Measurements from ENCODE around the gene TFRC. TPM values are rescaled to one million over a fixed set of nuclear protein-coding genes. Genes with fewer than 3 reads are reported as not detected.

Gene TFRC
- total RNA-seq, 1 experiment from 2014 or later = 336 TPM

DNA sequence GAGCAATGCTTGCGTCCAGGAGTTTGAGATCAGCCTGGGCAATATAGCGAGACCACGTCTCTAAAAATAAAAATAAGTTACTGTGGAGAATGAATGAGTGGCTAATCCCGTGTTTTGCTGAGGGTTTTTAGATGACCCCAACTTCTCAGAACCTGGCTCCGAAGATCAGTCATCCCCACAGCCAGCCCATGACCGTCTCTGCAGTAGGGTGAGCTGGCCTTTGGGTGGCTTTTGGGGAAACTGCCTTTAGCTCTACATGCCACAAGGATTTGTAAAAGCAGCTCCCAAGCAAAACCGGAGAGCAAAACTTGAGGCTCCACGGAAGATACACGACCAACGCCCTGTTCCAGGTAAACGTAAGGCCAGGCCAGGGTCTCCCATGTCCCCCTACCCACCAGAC lies 39.2 kb upstream of the TFRC start:
- no peak for DNase-seq (ENCODE audit: low spot score)
- ChIA-PET CTCF (no interaction called here), POLR2A (ENCODE audit: low non-redundant PET) (interaction anchor here (0.6 kb wide), 1 partner anchor 201 kb away, joined by 3 read pairs; no protein-coding TSS in a partner anchor)
- Histone ChIP-seq H3K27ac (ENCODE audit: low read depth, low read length, poor library complexity, severe bottlenecking) (no peak overlapping the region), H3K4me1 (ENCODE audit: insufficient read depth, low read length, poor library complexity, severe bottlenecking) (no peaks in the 10 kb centered on the region), H3K36me3 (ENCODE audit: insufficient read depth, low read length, poor library complexity, severe bottlenecking) (no peaks in the 10 kb centered on the region), H3K4me3 (ENCODE audit: low read depth, low read length, poor library complexity, severe bottlenecking) (no peak overlapping the region), H3K27me3 (replicated peaks; ENCODE audit: insufficient read depth, low read depth, low read length, poor library complexity) (no peaks in the 10 kb centered on the region), H3K9me3 (ENCODE audit: low read depth, low read length, poor library complexity, severe bottlenecking) (no peaks in the 10 kb centered on the region)
- no peak for TF ChIP-seq EZH2 (IDR thresholded peaks at IDR 0.05; ENCODE audit: borderline replicate concordance, low read depth, low read length, poor library complexity, severe bottlenecking)
- TF ChIP-seq, protein P1, sequence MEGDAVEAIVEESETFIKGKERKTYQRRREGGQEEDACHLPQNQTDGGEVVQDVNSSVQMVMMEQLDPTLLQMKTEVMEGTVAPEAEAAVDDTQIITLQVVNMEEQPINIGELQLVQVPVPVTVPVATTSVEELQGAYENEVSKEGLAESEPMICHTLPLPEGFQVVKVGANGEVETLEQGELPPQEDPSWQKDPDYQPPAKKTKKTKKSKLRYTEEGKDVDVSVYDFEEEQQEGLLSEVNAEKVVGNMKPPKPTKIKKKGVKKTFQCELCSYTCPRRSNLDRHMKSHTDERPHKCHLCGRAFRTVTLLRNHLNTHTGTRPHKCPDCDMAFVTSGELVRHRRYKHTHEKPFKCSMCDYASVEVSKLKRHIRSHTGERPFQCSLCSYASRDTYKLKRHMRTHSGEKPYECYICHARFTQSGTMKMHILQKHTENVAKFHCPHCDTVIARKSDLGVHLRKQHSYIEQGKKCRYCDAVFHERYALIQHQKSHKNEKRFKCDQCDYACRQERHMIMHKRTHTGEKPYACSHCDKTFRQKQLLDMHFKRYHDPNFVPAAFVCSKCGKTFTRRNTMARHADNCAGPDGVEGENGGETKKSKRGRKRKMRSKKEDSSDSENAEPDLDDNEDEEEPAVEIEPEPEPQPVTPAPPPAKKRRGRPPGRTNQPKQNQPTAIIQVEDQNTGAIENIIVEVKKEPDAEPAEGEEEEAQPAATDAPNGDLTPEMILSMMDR (conservative IDR thresholded peaks at IDR 0.05; ENCODE audit: low read depth, low read length) = no peak
- BruUV-seq (replicated peaks) = no TSS peak
- intact Hi-C loops (cut with micrococcal nuclease; ENCODE audit: unreplicated experiment) = no loop called here

DNA sequence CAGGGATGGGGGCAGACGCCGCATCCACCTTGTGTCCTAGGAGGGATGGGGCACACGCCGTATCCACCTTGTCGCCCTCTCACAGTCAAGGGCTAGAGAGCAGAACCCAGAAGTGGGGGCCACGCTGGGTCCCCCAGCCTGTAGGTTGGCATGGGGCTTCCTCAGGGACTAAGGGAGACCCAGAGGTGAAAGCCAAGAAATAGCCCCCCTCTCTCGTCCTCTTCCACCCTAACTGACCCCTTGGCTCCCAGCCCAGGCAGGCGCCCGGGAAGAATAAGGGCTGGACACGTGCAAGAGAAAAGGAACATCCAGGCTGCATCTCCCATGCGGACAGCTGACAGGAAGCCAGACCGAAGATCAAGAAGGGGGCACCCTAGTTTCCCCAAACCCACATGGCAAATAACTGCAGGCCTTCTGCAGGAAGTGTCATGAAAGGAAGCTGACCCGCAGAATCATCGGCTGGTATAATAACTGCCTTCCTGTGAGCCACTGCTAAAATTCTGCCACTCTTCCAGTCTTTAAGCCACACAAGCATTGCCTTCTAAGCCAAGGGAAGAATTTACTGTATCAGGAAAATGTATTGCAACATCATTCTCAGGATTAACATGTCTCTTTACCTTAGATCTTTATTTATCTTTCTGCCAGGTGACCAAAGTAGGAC lies 38.5 kb upstream of the TFRC start:
- BruUV-seq (replicated peaks) = no TSS peak
- H3K4me1 ChIP-seq (ENCODE audit: insufficient read depth, low read length, poor library complexity, severe bottlenecking) = no peaks in the 10 kb centered on the region
- no peaks in the 10 kb centered on the region for H3K27me3 ChIP-seq (replicated peaks; ENCODE audit: insufficient read depth, low read depth, low read length, poor library complexity)
- no peaks in the 10 kb centered on the region for H3K36me3 ChIP-seq (ENCODE audit: insufficient read depth, low read length, poor library complexity, severe bottlenecking)
- no peaks in the 10 kb centered on the region for H3K9me3 ChIP-seq (ENCODE audit: low read depth, low read length, poor library complexity, severe bottlenecking)
- no peak for DNase-seq (ENCODE audit: low spot score)
- H3K27ac ChIP-seq (ENCODE audit: low read depth, low read length, poor library complexity, severe bottlenecking) = no peak overlapping the region
- H3K4me3 ChIP-seq (ENCODE audit: low read depth, low read length, poor library complexity, severe bottlenecking) = no peak overlapping the region
- intact Hi-C loops (cut with micrococcal nuclease; ENCODE audit: unreplicated experiment) = no loop called here
- TF ChIP-seq EZH2 (IDR thresholded peaks at IDR 0.05; ENCODE audit: borderline replicate concordance, low read depth, low read length, poor library complexity, severe bottlenecking) = no peak
- TF ChIP-seq, protein P1 (conservative IDR thresholded peaks at IDR 0.05; ENCODE audit: low read depth, low read length) = no peak
- ChIA-PET POLR2A (ENCODE audit: low non-redundant PET) (no interaction called here), CTCF (no interaction called here)

DNA sequence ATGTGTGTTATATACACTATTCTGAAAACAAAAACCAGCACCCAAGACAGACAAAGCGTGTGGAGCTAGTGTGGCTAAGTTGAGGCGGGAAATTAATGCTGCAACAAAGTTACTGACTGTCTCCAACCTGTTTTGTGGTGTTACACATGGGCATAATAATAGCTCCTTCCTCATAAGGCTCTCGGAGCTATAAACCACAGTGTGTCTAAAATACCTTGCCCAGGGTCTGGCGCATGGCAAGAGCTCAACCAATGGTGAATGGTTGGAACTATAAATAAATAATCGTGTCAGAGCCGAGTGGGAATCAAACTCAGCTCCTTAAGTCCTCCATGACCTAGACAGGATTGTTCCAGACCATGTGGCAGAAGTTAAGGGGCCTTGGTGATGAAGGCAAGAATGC lies 35.9 kb upstream of the TFRC start:
- ChIA-PET CTCF (no interaction called here), POLR2A (ENCODE audit: low non-redundant PET) (no interaction called here)
- no peaks in the 10 kb centered on the region for H3K4me1 ChIP-seq (ENCODE audit: insufficient read depth, low read length, poor library complexity, severe bottlenecking)
- no peak overlapping the region for H3K27ac ChIP-seq (ENCODE audit: low read depth, low read length, poor library complexity, severe bottlenecking)
- no peak for DNase-seq (ENCODE audit: low spot score)
- no TSS peak for BruUV-seq (replicated peaks)
- H3K9me3 ChIP-seq (ENCODE audit: low read depth, low read length, poor library complexity, severe bottlenecking) = no peaks in the 10 kb centered on the region
- H3K27me3 ChIP-seq (replicated peaks; ENCODE audit: insufficient read depth, low read depth, low read length, poor library complexity) = no peaks in the 10 kb centered on the region
- TF ChIP-seq, protein P1 (conservative IDR thresholded peaks at IDR 0.05; ENCODE audit: low read depth, low read length) = no peak
- no peak for TF ChIP-seq EZH2 (IDR thresholded peaks at IDR 0.05; ENCODE audit: borderline replicate concordance, low read depth, low read length, poor library complexity, severe bottlenecking)
- H3K36me3 ChIP-seq (ENCODE audit: insufficient read depth, low read length, poor library complexity, severe bottlenecking) = no peaks in the 10 kb centered on the region
- intact Hi-C loops (cut with micrococcal nuclease; ENCODE audit: unreplicated experiment) = no loop called here
- H3K4me3 ChIP-seq (ENCODE audit: low read depth, low read length, poor library complexity, severe bottlenecking) = no peak overlapping the region

All from A673 (cell line).